ENCODE results near the gene EYS.

The EYS gene

GRCh38 chr6:65570340-65570739, 136.7 kb downstream of the EYS start:
- no peak for TF ChIP-seq FOXP2 (optimal IDR thresholded peaks at IDR 0.05; ENCODE audit: borderline replicate concordance, extremely low read depth, extremely low read length, insufficient read depth)
- no peak for TF ChIP-seq TAF1 (IDR thresholded peaks at IDR 0.05; ENCODE audit: borderline replicate concordance, insufficient read depth, low read length)
- no peak for TF ChIP-seq REST (IDR thresholded peaks at IDR 0.05; ENCODE audit: insufficient read depth in 1 of 2, low read depth in 2 of 2, low read length in 2 of 2)
- no peak for TF ChIP-seq POLR2AphosphoS5 (IDR thresholded peaks at IDR 0.05; ENCODE audit: low read depth, low read length)
- no peak for TF ChIP-seq SIN3A (IDR thresholded peaks at IDR 0.05; ENCODE audit: borderline replicate concordance, insufficient read depth, low read length)

GRCh38 chr6:65569505-65569904, 137.5 kb downstream of the EYS start:
- TF ChIP-seq SIN3A (IDR thresholded peaks at IDR 0.05; ENCODE audit: borderline replicate concordance, insufficient read depth, low read length) (no peak), REST (IDR thresholded peaks at IDR 0.05; ENCODE audit: insufficient read depth in 1 of 2, low read depth in 2 of 2, low read length in 2 of 2) (no peak), POLR2AphosphoS5 (IDR thresholded peaks at IDR 0.05; ENCODE audit: low read depth, low read length) (no peak), FOXP2 (optimal IDR thresholded peaks at IDR 0.05; ENCODE audit: borderline replicate concordance, extremely low read depth, extremely low read length, insufficient read depth) (no peak), TAF1 (IDR thresholded peaks at IDR 0.05; ENCODE audit: borderline replicate concordance, insufficient read depth, low read length) (no peak)

GRCh38 chr6:65566117-65566516, 140.9 kb downstream of the EYS start:
- TF ChIP-seq POLR2AphosphoS5 (IDR thresholded peaks at IDR 0.05; ENCODE audit: low read depth, low read length) = no peak
- TF ChIP-seq SIN3A (IDR thresholded peaks at IDR 0.05; ENCODE audit: borderline replicate concordance, insufficient read depth, low read length) = no peak

GRCh38 chr6:65558071-65558470, 149.0 kb downstream of the EYS start:
- TF ChIP-seq SIN3A (IDR thresholded peaks at IDR 0.05; ENCODE audit: borderline replicate concordance, insufficient read depth, low read length) (no peak), POLR2AphosphoS5 (IDR thresholded peaks at IDR 0.05; ENCODE audit: low read depth, low read length) (no peak), REST (IDR thresholded peaks at IDR 0.05; ENCODE audit: insufficient read depth in 1 of 2, low read depth in 2 of 2, low read length in 2 of 2) (no peak), FOXP2 (optimal IDR thresholded peaks at IDR 0.05; ENCODE audit: borderline replicate concordance, extremely low read depth, extremely low read length, insufficient read depth) (no peak), TAF1 (IDR thresholded peaks at IDR 0.05; ENCODE audit: borderline replicate concordance, insufficient read depth, low read length) (no peak)

- TF ChIP-seq FOXP2 (optimal IDR thresholded peaks at IDR 0.05; ENCODE audit: borderline replicate concordance, extremely low read depth, extremely low read length, insufficient read depth) = no peak
- TF ChIP-seq SIN3A (IDR thresholded peaks at IDR 0.05; ENCODE audit: borderline replicate concordance, insufficient read depth, low read length) = no peak
- no peak for TF ChIP-seq POLR2AphosphoS5 (IDR thresholded peaks at IDR 0.05; ENCODE audit: low read depth, low read length)
- no peak for TF ChIP-seq TAF1 (IDR thresholded peaks at IDR 0.05; ENCODE audit: borderline replicate concordance, insufficient read depth, low read length)
- no peak for TF ChIP-seq REST (IDR thresholded peaks at IDR 0.05; ENCODE audit: insufficient read depth in 1 of 2, low read depth in 2 of 2, low read length in 2 of 2)
Observed at GRCh38 chr6:65557224-65557623, 149.8 kb downstream of the EYS start.
